ENCODE data around the gene FUNDC1.

FUNDC1 gene

DNA sequence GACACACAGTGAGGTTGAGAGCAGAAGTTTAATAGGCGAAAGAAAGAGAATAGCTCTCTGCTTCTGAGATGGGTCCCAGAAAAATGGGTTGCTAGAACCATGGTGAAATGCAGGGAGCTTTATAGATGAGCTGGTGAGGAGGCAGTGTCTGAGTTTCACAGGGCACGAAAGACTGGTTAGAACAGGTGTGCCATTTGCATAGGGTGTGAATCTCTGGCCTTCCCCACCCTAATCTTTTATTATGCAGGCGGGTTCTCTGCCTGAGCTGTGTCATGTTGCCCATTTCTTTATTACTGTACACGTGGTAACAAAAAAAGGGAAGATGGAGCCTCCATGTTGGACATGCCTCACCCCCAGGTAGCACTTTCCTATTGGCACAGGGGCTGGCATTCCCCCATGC, 39.1 kb downstream of the FUNDC1 start:
- TF ChIP-seq ZFX (IDR thresholded peaks at IDR 0.05) = no peak
- TF ChIP-seq, protein P1, sequence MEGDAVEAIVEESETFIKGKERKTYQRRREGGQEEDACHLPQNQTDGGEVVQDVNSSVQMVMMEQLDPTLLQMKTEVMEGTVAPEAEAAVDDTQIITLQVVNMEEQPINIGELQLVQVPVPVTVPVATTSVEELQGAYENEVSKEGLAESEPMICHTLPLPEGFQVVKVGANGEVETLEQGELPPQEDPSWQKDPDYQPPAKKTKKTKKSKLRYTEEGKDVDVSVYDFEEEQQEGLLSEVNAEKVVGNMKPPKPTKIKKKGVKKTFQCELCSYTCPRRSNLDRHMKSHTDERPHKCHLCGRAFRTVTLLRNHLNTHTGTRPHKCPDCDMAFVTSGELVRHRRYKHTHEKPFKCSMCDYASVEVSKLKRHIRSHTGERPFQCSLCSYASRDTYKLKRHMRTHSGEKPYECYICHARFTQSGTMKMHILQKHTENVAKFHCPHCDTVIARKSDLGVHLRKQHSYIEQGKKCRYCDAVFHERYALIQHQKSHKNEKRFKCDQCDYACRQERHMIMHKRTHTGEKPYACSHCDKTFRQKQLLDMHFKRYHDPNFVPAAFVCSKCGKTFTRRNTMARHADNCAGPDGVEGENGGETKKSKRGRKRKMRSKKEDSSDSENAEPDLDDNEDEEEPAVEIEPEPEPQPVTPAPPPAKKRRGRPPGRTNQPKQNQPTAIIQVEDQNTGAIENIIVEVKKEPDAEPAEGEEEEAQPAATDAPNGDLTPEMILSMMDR (conservative IDR thresholded peaks at IDR 0.05) = no peak

DNA sequence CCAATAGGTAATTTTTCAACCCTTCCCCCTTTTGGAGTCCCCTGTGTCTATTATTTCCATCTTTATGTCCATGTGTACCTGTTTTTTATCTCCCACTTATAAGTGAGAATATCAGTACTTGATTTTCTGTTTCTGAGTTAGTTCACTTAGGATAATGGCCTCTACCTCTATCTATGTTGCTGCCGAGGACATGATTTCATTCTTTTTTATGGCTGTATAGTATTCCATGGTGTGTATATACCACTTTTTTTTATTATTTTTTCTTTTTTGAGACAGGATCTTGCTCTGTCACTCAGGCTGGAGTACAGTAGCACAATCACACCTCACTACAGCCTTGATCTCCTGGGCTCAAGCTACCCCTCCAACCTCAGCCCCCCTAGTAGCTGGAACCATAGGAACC, 47.6 kb downstream of the FUNDC1 start:
- no peak for TF ChIP-seq ZFX (IDR thresholded peaks at IDR 0.05)
- TF ChIP-seq, protein P1 (conservative IDR thresholded peaks at IDR 0.05) = no peak
- H3K27ac ChIP-seq = no peak overlapping the region

More for the DNA sequence above, 39.1 kb downstream of the FUNDC1 start:
- no peak overlapping the region for H3K27ac ChIP-seq

DNA sequence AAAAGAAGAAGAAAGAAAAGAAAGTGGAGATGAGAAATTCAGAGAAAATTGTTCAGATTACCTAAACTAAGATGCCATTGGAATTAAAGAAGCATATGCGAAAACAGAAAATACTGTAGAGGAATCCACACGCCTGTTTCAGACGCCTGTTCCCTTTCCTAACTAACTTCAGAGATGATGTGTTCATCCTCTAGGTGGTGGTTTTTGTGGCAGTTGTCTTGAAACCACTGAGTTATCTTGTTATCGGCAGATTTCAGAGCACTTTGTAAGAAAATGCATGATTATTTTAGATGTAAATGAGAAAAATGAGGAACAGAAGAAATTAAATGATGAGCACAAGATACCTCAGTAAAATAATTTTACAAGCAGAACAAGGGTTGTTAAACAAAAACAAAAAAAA, 48.3 kb downstream of the FUNDC1 start:
- TF ChIP-seq, protein P1 (conservative IDR thresholded peaks at IDR 0.05) = no peak
- no peak for TF ChIP-seq ZFX (IDR thresholded peaks at IDR 0.05)
- no peak overlapping the region for H3K27ac ChIP-seq

DNA sequence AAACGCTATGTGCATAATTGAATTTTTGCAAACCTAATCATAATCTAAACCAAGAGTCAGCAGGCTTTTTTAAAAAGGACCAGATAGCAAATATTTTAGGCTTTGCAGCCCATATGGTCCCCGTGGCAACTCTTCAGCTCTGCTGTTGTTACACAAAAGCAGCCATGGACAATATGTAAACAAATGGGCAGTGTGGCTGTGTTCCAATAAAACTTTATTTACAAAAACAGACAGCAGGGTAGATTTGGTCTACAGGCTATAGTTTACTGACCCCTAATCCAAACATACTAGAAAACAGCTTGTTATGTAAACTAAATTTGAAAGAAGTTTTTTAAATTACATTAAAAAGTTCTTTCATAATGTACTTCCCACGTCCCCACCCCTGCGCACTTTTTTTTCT, 53.1 kb downstream of the FUNDC1 start:
- TF ChIP-seq, protein P1 (conservative IDR thresholded peaks at IDR 0.05) = no peak
- no peak for TF ChIP-seq ZFX (IDR thresholded peaks at IDR 0.05)
- no peak overlapping the region for H3K27ac ChIP-seq

DNA sequence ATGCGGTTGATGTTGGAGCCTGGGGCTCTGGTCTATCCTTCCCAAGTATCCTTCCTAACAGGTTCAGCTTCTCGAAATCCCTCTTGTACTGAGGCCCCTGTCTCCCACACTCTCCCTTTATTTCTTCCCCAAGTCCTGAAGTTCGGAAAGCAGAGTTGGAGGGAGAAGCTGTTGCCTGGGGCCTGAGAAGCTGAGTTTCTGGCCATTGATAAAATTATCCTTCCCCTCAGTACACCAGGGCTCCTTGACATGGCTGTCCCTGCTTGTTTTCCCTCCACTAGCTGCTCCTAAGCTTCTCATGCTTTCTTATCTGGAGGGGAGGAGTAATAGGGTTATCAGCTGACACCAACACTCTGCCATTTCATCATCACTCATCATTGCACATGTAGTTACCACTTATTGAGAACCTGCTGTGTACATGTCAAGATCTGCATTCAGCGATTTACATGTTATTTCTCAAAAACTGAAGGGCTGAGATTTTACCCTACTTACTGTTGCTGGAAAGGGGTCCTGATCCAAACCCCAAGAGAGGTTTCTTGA, 58.0 kb downstream of the FUNDC1 start:
- H3K27ac ChIP-seq = no peak overlapping the region
- no peak for TF ChIP-seq ZFX (IDR thresholded peaks at IDR 0.05)
- TF ChIP-seq, protein P1 (conservative IDR thresholded peaks at IDR 0.05) = no peak

DNA sequence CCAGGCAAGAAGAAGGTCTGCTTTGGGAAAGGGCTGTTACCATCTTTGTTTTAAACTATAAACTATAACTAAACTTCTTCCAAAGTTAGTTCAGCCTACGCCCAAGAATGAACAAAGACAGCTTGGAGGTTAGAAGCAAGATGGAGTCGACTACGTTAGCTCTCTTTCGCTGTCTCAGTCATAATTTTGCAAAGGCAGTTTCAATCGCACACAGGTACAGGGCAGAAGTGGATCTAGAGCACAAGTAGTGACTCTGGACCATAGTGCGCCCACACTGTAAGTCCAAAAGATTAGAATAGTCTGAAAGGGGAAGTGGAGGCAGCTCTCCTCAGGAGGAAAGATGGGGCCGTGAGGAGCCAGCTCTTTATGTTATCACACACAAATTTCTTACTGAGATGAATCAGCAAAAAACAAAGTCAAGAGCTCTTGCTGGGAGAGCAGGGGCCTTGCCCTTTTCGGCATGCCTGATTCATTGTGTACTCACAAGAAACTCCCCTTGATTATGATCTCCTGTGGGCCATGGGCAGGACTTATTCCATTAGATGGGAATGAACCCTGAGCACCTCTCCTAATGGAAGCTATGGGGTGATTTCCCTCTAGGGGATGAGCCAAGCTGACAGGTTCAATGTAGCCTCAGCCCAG, 58.6 kb downstream of the FUNDC1 start:
- TF ChIP-seq ZFX (IDR thresholded peaks at IDR 0.05) = no peak
- TF ChIP-seq, protein P1 (conservative IDR thresholded peaks at IDR 0.05) = no peak
- H3K27ac ChIP-seq = no peak overlapping the region

DNA sequence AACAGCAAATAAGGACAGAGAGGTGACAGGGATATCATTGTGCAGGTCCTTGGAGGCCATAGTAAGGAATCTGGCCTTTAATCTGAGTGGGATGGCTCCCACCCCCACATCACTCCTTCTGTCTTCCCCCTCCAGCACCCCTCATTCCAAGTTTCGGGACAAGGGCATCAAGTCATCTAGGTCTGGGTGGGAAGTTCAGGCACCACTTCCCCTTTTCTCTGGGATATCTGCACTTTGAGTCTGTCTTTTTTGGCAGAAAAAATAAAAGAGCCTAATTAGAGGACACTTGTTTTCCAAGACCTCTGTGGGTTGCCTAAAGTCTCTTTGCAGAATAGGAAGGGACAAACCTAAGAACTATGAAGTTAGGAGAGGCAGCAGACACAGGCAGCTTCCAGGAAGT, 60.1 kb downstream of the FUNDC1 start:
- TF ChIP-seq, protein P1 (conservative IDR thresholded peaks at IDR 0.05) = no peak
- TF ChIP-seq ZFX (IDR thresholded peaks at IDR 0.05) = no peak
- no peak overlapping the region for H3K27ac ChIP-seq
